MCF 10A (cell line): ENCODE data around the gene PDZD4. TPM values are rescaled to one million over a fixed set of nuclear protein-coding genes. Genes with fewer than 3 reads are reported as not detected.

Source experiments
- BruUV-seq: library from RNA; stranded (reverse); fragments of 400-500 nt; replicated peaks from 2 replicates; lab custom pipeline; 2021; lab: Mats Ljungman, UMichigan
- CTCF ChIA-PET: fragments of 300-600 bp; sonication (Branson Sonifier 250); formaldehyde crosslinking; extraction: SDS; loops from one replicate; lab custom pipeline; 2021; ENCODE audit warnings: antibody characterized with exemption, inconsistent platforms; lab: Yijun Ruan, JAX
- POLR2A ChIA-PET: fragments of 300-600, 350-650 bp; sonication (Branson Sonifier 250); formaldehyde crosslinking; extraction: SDS; loops from one replicate; lab custom pipeline; 2020; ENCODE audit warnings: antibody characterized with exemption, inconsistent platforms; lab: Yijun Ruan, JAX
- DNase-seq: peaks from one replicate; pipeline ENCODE4 v3.0.0-alpha.2; 2018; ENCODE audit not compliant: unreplicated experiment
- H3K27ac Mint-ChIP-seq: one replicate; pipeline ENCODE4 v1.8.0; 2022; ENCODE audit warnings: mild to moderate bottlenecking, low read depth, mixed read lengths; ENCODE audit not compliant: unreplicated experiment
- H3K27me3 Mint-ChIP-seq: one replicate; pipeline ENCODE4 v1.8.0; 2022; ENCODE audit warnings: mixed read lengths; ENCODE audit not compliant: insufficient read depth, unreplicated experiment
- H3K36me3 Mint-ChIP-seq: one replicate; pipeline ENCODE4 v1.8.0; 2022; ENCODE audit warnings: mild to moderate bottlenecking, moderate library complexity, mixed read lengths; ENCODE audit not compliant: insufficient read depth, unreplicated experiment
- H3K4me1 Mint-ChIP-seq: one replicate; pipeline ENCODE4 v1.8.0; 2022; ENCODE audit warnings: mixed read lengths; ENCODE audit not compliant: insufficient read depth, unreplicated experiment
- H3K4me3 Mint-ChIP-seq: one replicate; pipeline ENCODE4 v1.8.0; 2022; ENCODE audit warnings: mild to moderate bottlenecking, moderate library complexity, mixed read lengths; ENCODE audit not compliant: unreplicated experiment
- H3K9me3 Mint-ChIP-seq: one replicate; pipeline ENCODE4 v1.8.0; 2022; ENCODE audit warnings: mixed read lengths; ENCODE audit not compliant: unreplicated experiment
- CTCF ChIP-seq: fragments of 200-600 bp; IDR thresholded peaks from one replicate; pipeline ENCODE4 v1.8.0; 2022; ENCODE audit warnings: antibody characterized with exemption, mild to moderate bottlenecking; ENCODE audit not compliant: unreplicated experiment
- intact Hi-C: fragments of 100-400 bp; cut with micrococcal nuclease; formaldehyde crosslinking; loops from 2 replicates; pipeline ENCODE4 v1.14.1; 2022
- total RNA-seq: library from RNA; stranded (reverse); gene quantifications from 2 replicates; pipeline ENCODE4 v1.2.3, GENCODE V29; 2022

Gene PDZD4
- total RNA-seq, 1 experiment from 2014 or later: not detected

DNA sequence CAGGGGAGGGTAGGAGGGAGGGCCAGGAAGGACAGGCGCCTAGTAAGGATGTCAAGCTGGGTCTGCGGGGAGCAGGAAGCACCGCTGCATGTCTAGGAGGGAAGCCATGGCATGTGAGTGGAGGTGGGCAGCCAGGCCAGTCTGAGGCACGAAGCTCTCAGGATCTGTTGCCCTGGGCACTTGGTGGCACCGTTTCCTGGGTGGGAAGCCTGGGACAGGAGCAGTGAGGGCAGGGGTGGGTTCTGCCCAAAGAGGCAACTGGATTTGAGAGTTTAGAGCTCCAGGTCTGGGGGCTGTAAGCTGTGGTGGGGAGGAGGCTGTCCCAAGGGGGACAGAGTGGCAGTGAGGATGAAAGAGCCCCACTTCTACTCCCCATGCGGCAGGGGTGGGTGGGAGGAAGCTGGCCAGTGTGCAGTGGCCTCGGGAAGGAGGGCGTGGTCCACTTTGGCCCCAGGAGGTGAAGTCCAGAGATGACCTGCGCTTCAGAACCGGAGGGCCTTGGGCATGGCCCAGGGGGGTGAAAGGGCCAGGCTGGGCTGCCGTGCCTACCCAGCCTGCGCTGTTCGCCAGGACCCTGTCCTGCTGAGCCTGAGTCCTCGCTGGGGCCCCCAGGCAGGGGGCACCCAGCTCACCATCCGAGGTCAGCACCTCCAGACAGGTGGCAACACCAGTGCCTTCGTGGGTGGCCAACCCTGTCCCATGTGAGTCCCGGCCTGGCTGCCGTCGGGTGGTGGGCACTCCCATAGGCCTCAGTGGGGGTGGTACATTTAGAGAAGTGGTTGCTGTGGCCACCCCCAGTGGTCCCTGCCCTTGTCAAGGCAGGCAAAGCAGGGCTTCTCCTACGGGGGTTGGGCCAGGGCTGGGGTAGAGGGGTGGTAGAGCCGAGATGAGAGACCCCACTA lies 57.8 kb downstream of the PDZD4 start:
- Mint-ChIP-seq H3K36me3 (peaks cover 8% of the 10 kb centered on the region), H3K27me3 (no peaks in the 10 kb centered on the region), H3K9me3 (no peaks in the 10 kb centered on the region), H3K27ac (no peak overlapping the region), H3K4me3 (no peak overlapping the region), H3K4me1 (no peaks in the 10 kb centered on the region)
- no peak for TF ChIP-seq CTCF
- ChIA-PET POLR2A (no interaction called here), CTCF (interaction anchor here (0.6 to 0.7 kb wide), 2 partner anchors 176 to 426 kb away, joined by 3 to 4 read pairs; no protein-coding TSS in a partner anchor)
- intact Hi-C loops: no loop called here
- DNase-seq: no peak
- BruUV-seq: no TSS peak

GRCh38 chrX:153771415-153772315 lies 58.7 kb downstream of the PDZD4 start:
- H3K27ac Mint-ChIP-seq: no peak overlapping the region
- ChIA-PET POLR2A (no interaction called here), CTCF (interaction anchor here (0.7 kb wide), 1 partner anchor 197 kb away, joined by 3 read pairs; no protein-coding TSS in a partner anchor)
- BruUV-seq: no TSS peak
- no peaks in the 10 kb centered on the region for H3K4me1 Mint-ChIP-seq
- intact Hi-C loops: no loop called here
- no peaks in the 10 kb centered on the region for H3K27me3 Mint-ChIP-seq
- no peak for DNase-seq
- no peak for TF ChIP-seq CTCF
- no peaks in the 10 kb centered on the region for H3K9me3 Mint-ChIP-seq
- H3K36me3 Mint-ChIP-seq: peaks cover 8% of the 10 kb centered on the region
- no peak overlapping the region for H3K4me3 Mint-ChIP-seq

DNA sequence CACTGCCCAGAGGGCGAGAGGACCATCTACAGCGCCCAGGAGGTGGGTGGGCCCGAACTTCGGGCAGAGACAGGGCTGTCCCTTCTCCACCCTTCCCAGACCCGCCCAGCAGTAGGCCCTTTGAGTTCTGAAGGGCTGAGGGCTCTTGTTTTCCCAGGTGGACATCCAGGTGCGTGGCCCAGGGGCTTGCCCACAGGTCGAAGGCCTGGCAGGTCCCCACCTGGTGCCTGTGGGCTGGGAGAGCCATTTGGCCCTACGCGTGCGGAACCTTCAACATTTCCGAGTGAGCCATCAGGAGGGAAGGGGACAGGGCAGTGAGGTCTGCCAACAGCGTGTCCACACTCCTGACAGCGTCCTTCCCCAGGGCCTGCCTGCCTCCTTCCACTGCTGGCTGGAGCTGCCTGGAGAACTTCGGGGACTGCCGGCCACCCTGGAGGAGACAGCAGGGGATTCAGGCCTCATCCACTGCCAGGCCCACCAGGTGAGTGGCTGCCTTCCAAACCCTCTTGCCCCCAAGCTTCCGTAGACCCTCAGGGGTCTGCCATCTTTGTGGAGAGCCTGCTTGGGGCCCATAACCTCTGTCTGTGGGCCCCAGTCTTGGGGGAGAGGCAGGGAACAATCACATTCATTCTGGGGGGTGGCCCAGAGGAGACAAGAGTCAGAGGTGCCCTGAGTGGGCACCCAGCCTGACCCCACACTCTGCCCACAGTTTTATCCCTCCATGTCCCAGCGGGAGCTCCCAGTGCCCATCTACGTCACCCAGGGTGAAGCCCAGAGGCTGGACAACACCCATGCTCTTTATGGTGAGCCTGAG lies 59.5 kb downstream of the PDZD4 start:
- Mint-ChIP-seq H3K36me3 (peaks cover 3% of the 10 kb centered on the region), H3K9me3 (no peaks in the 10 kb centered on the region), H3K27me3 (no peaks in the 10 kb centered on the region), H3K4me3 (no peak overlapping the region), H3K27ac (no peak overlapping the region), H3K4me1 (no peaks in the 10 kb centered on the region)
- POLR2A ChIA-PET: no interaction called here
- no TSS peak for BruUV-seq
- no peak for TF ChIP-seq CTCF
- CTCF ChIA-PET: interaction anchor here (0.7 to 1.0 kb wide), 2 partner anchors 198 to 199 kb away, joined by 3 read pairs; no protein-coding TSS in a partner anchor
- DNase-seq: no peak
- intact Hi-C loops: no loop called here
